ENCODE data around the gene MYO3A.

Gene MYO3A

DNA sequence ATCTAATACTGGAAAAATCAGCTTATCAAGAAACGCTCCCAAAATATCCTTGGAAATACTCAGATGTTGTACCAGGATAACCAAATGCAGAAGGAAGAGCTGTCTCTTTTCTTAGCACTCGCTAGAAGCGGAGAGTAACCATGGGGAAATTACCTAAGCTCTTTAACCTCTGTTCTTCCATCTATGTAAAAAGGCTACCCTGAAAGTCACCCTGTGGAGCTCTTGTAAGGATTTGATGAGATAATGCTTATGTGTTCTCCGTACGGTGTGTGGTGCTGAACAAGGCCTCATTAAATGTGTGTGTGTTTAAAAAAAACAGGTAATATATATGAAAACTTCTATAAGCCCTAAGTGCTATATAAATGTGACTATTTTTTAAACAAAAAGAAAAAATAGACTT lies 38.2 kb upstream of the MYO3A start:
- Histone ChIP-seq H3K27me3 (ENCODE audit: low read length) (no peaks in the 10 kb centered on the region), H2AFZ (ENCODE audit: low read depth, low read length, severe bottlenecking) (no peak overlapping the region), H3F3A (ENCODE audit: insufficient read depth) (no peaks in the 10 kb centered on the region), H4K20me1 (ENCODE audit: low read depth, low read length) (no peaks in the 10 kb centered on the region), H3K79me2 (ENCODE audit: insufficient read depth, low read length) (no peaks in the 10 kb centered on the region), H3K9me3 (ENCODE audit: insufficient read depth, low read length) (no peaks in the 10 kb centered on the region), H3K9me2 (replicated peaks; ENCODE audit: insufficient read depth, low read length) (no peaks in the 10 kb centered on the region), H3K27ac (ENCODE audit: low read depth, low read length) (no peak overlapping the region), H3K4me3 (ENCODE audit: insufficient read depth, low read length, poor library complexity, severe bottlenecking) (no peak overlapping the region), H3K36me3 (ENCODE audit: low read length) (no peaks in the 10 kb centered on the region), H3K4me2 (ENCODE audit: low read depth, low read length, poor library complexity, severe bottlenecking) (no peak overlapping the region), H3K9ac (ENCODE audit: low read length) (no peak overlapping the region)
- TF ChIP-seq EZH2phosphoT487 (conservative IDR thresholded peaks at IDR 0.05; ENCODE audit: low read length): no peak
- TF ChIP-seq, protein P1, sequence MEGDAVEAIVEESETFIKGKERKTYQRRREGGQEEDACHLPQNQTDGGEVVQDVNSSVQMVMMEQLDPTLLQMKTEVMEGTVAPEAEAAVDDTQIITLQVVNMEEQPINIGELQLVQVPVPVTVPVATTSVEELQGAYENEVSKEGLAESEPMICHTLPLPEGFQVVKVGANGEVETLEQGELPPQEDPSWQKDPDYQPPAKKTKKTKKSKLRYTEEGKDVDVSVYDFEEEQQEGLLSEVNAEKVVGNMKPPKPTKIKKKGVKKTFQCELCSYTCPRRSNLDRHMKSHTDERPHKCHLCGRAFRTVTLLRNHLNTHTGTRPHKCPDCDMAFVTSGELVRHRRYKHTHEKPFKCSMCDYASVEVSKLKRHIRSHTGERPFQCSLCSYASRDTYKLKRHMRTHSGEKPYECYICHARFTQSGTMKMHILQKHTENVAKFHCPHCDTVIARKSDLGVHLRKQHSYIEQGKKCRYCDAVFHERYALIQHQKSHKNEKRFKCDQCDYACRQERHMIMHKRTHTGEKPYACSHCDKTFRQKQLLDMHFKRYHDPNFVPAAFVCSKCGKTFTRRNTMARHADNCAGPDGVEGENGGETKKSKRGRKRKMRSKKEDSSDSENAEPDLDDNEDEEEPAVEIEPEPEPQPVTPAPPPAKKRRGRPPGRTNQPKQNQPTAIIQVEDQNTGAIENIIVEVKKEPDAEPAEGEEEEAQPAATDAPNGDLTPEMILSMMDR (IDR thresholded peaks at IDR 0.05; ENCODE audit: insufficient read depth, low read length, poor library complexity, severe bottlenecking): no peak

- Histone ChIP-seq H3K27ac (ENCODE audit: low read depth, low read length) (no peak overlapping the region), H3K9me3 (ENCODE audit: insufficient read depth, low read length) (no peaks in the 10 kb centered on the region), H3K4me2 (ENCODE audit: low read depth, low read length, poor library complexity, severe bottlenecking) (no peak overlapping the region), H3K79me2 (ENCODE audit: insufficient read depth, low read length) (no peaks in the 10 kb centered on the region), H2AFZ (ENCODE audit: low read depth, low read length, severe bottlenecking) (no peak overlapping the region), H4K20me1 (ENCODE audit: low read depth, low read length) (no peaks in the 10 kb centered on the region), H3F3A (ENCODE audit: insufficient read depth) (no peaks in the 10 kb centered on the region), H3K9ac (ENCODE audit: low read length) (no peak overlapping the region), H3K4me3 (ENCODE audit: insufficient read depth, low read length, poor library complexity, severe bottlenecking) (no peak overlapping the region), H3K9me2 (replicated peaks; ENCODE audit: insufficient read depth, low read length) (no peaks in the 10 kb centered on the region), H3K36me3 (ENCODE audit: low read length) (no peaks in the 10 kb centered on the region), H3K27me3 (ENCODE audit: low read length) (no peaks in the 10 kb centered on the region)
- TF ChIP-seq, protein P1 (IDR thresholded peaks at IDR 0.05; ENCODE audit: insufficient read depth, low read length, poor library complexity, severe bottlenecking): no peak
- no peak for TF ChIP-seq EZH2phosphoT487 (conservative IDR thresholded peaks at IDR 0.05; ENCODE audit: low read length)
Observed at GRCh38 chr10:25896421-25896820, 37.6 kb upstream of the MYO3A start.

GRCh38 chr10:25899304-25899703 lies 34.7 kb upstream of the MYO3A start:
- H3K4me3 ChIP-seq (ENCODE audit: insufficient read depth, low read length, poor library complexity, severe bottlenecking): no peak overlapping the region
- H2AFZ ChIP-seq (ENCODE audit: low read depth, low read length, severe bottlenecking): no peak overlapping the region
- no peak for TF ChIP-seq EZH2phosphoT487 (conservative IDR thresholded peaks at IDR 0.05; ENCODE audit: low read length)
- TF ChIP-seq, protein P1 (IDR thresholded peaks at IDR 0.05; ENCODE audit: insufficient read depth, low read length, poor library complexity, severe bottlenecking): no peak
- no peaks in the 10 kb centered on the region for H4K20me1 ChIP-seq (ENCODE audit: low read depth, low read length)
- H3K9me2 ChIP-seq (replicated peaks; ENCODE audit: insufficient read depth, low read length): no peaks in the 10 kb centered on the region
- no peaks in the 10 kb centered on the region for H3K36me3 ChIP-seq (ENCODE audit: low read length)
- no peaks in the 10 kb centered on the region for H3F3A ChIP-seq (ENCODE audit: insufficient read depth)
- no peaks in the 10 kb centered on the region for H3K79me2 ChIP-seq (ENCODE audit: insufficient read depth, low read length)
- H3K27me3 ChIP-seq (ENCODE audit: low read length): no peaks in the 10 kb centered on the region
- no peaks in the 10 kb centered on the region for H3K9me3 ChIP-seq (ENCODE audit: insufficient read depth, low read length)
- no peak overlapping the region for H3K9ac ChIP-seq (ENCODE audit: low read length)
- no peak overlapping the region for H3K4me2 ChIP-seq (ENCODE audit: low read depth, low read length, poor library complexity, severe bottlenecking)
- no peak overlapping the region for H3K27ac ChIP-seq (ENCODE audit: low read depth, low read length)

All from SU-DHL-6 (cell line).